HG02588 (cell line): ENCODE results near the gene SND1.

ENCODE experiments used
- ATAC-seq: cut with Tn5 transposase; IDR thresholded peaks from one replicate; pipeline ENCODE4 v1.9.1; 2021; ENCODE audit warnings: mild to moderate bottlenecking, moderate library complexity; ENCODE audit not compliant: unreplicated experiment

The SND1 gene

DNA sequence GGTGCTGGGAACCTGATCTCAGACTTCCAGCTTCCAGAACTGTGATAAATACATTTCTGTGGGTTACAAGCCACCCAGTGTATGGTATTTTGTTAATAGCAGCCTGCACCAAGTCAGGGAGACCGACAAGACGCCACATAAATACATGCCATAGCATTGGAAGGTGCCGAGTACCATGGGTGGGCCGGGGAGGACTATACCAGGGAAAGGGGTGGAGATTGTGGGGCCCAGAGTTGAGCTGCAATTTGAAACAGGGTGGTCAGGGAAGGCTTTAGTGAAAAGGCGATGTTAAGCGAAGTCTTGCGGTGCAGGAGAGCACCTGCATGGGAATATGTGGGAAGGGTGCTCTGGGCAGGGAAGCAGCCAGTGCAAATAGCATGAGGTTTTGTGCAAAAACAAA, 468.1 kb downstream of the SND1 start:
- no peak for ATAC-seq

- ATAC-seq: no peak
These were observed 469.0 kb downstream of the SND1 start for GRCh38 chr7:128120976-128121490.

GRCh38 chr7:128121711-128122530, 469.9 kb downstream of the SND1 start:
- no peak for ATAC-seq

GRCh38 chr7:128122576-128123290, 470.7 kb downstream of the SND1 start:
- ATAC-seq: no peak

- no peak for ATAC-seq
These were observed 471.5 kb downstream of the SND1 start for GRCh38 chr7:128123291-128124037.

DNA sequence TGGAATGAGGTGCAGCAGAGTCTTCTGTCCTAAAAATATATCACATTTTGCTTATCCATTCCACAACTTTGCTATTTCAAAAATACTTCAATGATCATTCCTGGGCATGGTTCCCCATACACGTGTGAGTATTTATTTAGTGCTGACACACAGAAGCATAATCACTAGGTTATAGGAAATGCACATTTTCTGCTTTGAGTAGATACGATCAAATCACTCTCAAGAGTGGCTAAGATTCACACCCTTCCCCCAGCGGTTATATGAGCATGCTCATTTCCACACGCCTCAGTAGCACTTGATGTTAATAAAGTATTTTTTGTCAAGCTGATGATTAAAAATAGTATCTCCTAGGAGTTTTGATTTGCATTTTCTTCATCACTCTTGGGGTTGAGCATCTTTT, 472.8 kb downstream of the SND1 start:
- ATAC-seq: no peak

DNA sequence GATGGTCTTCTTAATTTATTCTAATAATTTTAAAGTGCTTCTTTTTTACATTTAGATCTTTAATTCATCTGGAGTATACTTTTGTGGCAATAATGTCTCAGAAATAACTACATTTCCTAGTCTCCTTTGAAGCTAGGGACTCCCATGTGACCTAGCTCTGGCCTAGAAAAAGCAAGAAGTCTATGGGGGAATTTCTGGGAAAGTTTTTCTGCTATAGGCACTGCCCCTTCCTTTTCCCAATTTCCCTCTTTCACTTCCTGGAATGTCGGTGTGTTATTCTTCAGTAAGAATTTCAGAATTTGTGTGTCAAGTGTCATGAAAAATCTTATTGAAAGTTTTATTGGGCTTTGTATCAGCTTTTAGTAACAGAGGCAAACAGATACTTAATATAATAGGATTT, 473.8 kb downstream of the SND1 start:
- ATAC-seq: no peak

GRCh38 chr7:128128401-128128800, 476.4 kb downstream of the SND1 start:
- no peak for ATAC-seq

DNA sequence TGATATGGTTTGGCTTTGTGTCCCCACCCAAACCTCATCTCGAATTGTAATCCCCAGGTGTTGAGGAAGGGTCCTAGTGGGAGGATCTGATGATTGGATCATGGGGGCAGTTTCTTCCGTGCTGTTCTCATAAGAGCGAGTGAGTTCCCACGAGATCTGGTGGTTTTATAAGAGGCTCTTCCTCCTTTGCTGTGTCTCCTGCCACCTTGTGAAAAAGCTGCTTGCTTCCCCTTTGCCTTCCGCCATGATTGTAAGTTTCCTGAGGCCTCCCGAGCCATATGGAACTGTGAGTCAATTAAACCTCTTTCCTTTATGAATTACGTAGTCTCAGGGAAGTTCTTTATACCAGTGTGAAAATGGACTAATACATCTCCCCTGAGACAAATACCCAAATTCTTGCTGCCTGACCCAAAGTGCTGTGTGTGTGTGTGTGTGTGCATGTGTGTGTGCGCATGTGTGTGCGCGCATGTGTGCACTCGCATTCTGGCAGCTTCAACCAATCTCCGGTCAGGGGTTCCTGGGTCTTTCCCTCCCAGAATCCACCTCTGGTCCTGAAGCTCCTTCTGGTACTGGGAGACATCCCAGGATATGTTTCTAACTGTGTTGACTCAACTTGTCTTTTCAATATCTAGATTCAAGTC, 477.4 kb downstream of the SND1 start:
- no peak for ATAC-seq

DNA sequence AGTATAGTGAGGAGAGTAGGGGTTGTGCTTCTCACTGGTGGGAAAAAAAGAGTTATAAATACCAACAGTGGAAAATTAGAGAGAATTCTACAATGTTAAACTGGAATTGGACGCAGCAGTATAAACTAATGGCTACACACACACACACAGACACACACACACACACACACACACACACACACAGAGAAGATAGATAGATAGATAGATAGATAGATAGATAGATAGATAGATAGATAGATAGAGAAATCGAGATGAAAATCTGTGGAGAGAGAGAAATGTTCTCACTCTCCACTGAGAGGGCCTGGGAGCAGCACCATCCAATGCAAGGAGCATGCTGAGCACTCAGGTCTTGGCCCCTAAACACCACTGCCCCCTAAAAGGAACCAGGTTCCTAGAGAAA, 479.1 kb downstream of the SND1 start:
- ATAC-seq: no peak

- no peak for ATAC-seq
These were observed 479.7 kb downstream of the SND1 start for GRCh38 chr7:128131731-128132130.

- ATAC-seq: no peak
These were observed 480.6 kb downstream of the SND1 start for GRCh38 chr7:128132426-128133069.

GRCh38 chr7:128135159-128135514, 483.1 kb downstream of the SND1 start:
- no peak for ATAC-seq

DNA sequence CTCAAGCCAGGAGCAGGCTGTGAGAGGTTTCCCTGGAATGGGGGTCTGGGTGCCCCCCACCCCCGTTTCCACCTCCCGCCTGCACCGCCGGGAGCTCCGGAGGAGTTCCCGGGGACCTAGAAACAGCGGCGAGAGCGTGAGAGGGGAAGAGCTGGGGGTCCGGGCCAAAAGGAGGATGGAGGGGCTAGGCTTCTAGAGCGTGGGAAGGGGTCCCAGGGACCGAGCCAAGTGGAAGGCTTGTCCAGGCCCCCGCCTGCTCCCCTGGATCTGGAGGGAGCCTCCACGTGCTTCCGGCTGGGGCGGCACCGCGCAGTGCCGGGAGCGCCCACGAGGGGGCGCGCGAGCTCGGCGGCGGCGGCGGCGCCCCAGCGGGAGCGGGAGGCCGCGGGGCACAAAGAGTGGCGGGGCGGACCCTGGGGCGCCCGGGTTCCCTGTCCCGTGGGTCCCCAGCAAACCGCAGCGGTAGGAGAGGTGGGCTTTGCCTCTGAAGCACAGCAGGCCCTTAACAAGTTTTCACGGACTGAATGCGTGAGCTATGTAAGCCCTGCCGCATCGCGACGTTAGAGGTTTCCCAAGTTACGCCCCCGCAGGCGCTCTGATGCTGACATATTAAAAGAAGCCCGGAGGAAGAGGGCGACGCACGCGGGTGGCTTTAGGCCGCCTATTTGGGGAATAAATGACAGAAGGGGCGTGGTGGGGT, 483.7 kb downstream of the SND1 start:
- ATAC-seq: peak; percentile 91

DNA sequence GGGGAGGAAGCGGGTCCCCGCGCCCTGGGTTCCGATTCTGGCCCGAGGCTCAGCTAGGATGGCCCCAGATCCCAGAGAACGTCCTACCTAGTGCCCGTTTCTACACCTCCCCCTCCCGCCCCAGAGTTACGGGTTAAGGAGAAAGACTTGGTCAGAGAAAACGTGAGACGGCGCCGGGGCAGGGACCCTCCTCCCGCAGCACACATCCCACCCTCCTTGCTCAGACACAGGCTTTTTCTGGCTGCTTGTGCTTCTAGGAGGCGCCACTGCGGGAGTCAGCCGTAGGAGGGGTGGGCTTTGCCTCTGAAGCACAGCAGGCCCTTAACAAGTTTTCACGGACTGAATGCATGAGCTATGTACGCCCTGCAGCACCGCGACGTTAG, 484.2 kb downstream of the SND1 start:
- no peak for ATAC-seq

DNA sequence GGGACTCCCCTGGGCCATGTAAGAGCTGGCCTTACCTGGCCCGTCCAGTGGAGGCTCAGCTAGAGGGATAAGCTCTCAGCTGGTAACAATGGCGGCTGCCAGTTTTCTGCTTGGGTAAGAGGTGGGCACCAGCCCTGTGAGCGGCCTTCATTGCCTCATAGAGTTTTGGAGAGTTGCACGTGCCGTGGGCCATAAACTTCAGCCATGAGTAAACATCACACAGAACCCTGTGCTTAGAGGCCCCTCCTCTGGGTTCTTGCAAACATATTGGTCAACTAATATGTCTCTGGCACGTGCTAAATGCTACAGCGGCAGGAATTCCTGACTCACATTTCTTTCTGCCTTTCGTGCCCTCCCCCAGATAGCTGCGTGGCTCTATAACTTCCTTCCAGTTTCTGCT, 485.2 kb downstream of the SND1 start:
- ATAC-seq: no peak

GRCh38 chr7:128139406-128139805, 487.4 kb downstream of the SND1 start:
- ATAC-seq: no peak

DNA sequence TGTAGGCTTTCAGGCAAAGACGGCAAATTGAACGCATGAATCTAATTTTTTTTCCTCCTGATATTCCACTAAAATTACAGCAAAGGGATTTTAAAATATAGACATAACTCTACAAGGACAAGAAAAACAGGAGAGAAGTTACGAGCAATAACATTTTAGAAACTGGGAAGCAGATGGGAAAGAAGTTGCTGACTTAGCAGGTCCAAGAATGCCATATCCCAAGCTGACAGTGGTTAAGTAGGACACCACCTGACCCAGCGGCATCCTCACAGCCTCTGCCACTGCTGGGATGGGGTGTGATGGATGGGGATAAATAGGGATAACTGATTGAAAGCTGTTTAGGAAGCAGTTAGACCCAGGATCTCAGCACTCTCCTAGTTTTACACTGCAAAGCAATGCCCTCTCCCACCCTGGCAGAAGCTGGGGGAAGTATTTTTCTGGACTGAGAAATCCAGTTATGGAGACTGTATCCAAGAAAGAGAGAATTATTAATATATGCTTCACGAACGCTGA, 489.7 kb downstream of the SND1 start:
- ATAC-seq: no peak
